NT2/D1 (cell line): ENCODE measurements around the gene POLR2M.

ENCODE experiments used
- DNase-seq: peaks from one replicate; pipeline ENCODE4 v3.0.0-alpha.2; 2011; ENCODE audit warnings: low read depth, low spot score
- H3K27me3 ChIP-seq: 2 replicates; pipeline ENCODE4 v1.6.0; 2011; ENCODE audit warnings: mild to moderate bottlenecking; ENCODE audit not compliant: insufficient read length, insufficient read depth
- H3K36me3 ChIP-seq: 2 replicates; pipeline ENCODE4 v1.6.1; 2011; ENCODE audit warnings: mild to moderate bottlenecking, low read length, mixed read lengths; ENCODE audit not compliant: insufficient read depth, insufficient read length
- H3K4me1 ChIP-seq: 2 replicates; pipeline ENCODE4 v1.5.1; 2011; ENCODE audit not compliant: insufficient read depth, insufficient read length
- H3K4me3 ChIP-seq: 2 replicates; pipeline ENCODE4 v1.5.1; 2011; ENCODE audit warnings: low read depth; ENCODE audit not compliant: insufficient read length
- H3K9ac ChIP-seq: 2 replicates; pipeline ENCODE4 v1.6.0; 2011; ENCODE audit warnings: low read depth; ENCODE audit not compliant: insufficient read length
- H3K9me3 ChIP-seq: 2 replicates; pipeline ENCODE4 v1.5.1; 2011; ENCODE audit warnings: mild to moderate bottlenecking, low read length; ENCODE audit not compliant: insufficient read depth
- SUZ12 ChIP-seq: IDR thresholded peaks from 2 replicates; pipeline ENCODE4 v1.6.1; 2011; ENCODE audit not compliant: insufficient read length, insufficient read depth; ENCODE audit errors: extremely low read depth
- YY1 ChIP-seq: IDR thresholded peaks from 2 replicates; pipeline ENCODE4 v1.6.1; 2011; ENCODE audit not compliant: insufficient read length, insufficient read depth
- ZNF274 ChIP-seq: IDR thresholded peaks from 2 replicates; pipeline ENCODE4 v1.6.1; 2011; ENCODE audit warnings: mild to moderate bottlenecking, low read depth, low read length

The POLR2M gene

GRCh38 chr15:57738734-57739237, 32.3 kb downstream of the POLR2M start:
- no peak for DNase-seq
- Histone ChIP-seq H3K9me3 (peaks cover 9% of the 10 kb centered on the region; the same call in 1 of the 2 replicates), H3K9ac (no peak overlapping the region), H3K4me1 (no peaks in the 10 kb centered on the region), H3K36me3 (no peaks in the 10 kb centered on the region), H3K27me3 (no peaks in the 10 kb centered on the region), H3K4me3 (no peak overlapping the region)
- TF ChIP-seq YY1 = no peak
- TF ChIP-seq ZNF274 = no peak
- no peak for TF ChIP-seq SUZ12

GRCh38 chr15:57740048-57740447, 33.5 kb downstream of the POLR2M start:
- TF ChIP-seq ZNF274 = no peak
- TF ChIP-seq YY1 = no peak
- no peak for TF ChIP-seq SUZ12
- Histone ChIP-seq H3K9ac (no peak overlapping the region), H3K9me3 (peaks cover 9% of the 10 kb centered on the region; the same call in 1 of the 2 replicates), H3K4me3 (no peak overlapping the region), H3K4me1 (no peaks in the 10 kb centered on the region), H3K36me3 (no peaks in the 10 kb centered on the region), H3K27me3 (no peaks in the 10 kb centered on the region)
- DNase-seq = no peak

GRCh38 chr15:57741089-57741488, 34.6 kb downstream of the POLR2M start:
- no peak for DNase-seq
- Histone ChIP-seq H3K27me3 (no peaks in the 10 kb centered on the region), H3K9ac (no peak overlapping the region), H3K36me3 (no peaks in the 10 kb centered on the region), H3K4me3 (no peak overlapping the region), H3K4me1 (no peaks in the 10 kb centered on the region), H3K9me3 (peaks cover 9% of the 10 kb centered on the region; the same call in 1 of the 2 replicates)
- TF ChIP-seq YY1 (no peak), ZNF274 (no peak), SUZ12 (no peak)

- Histone ChIP-seq H3K4me1 (peaks cover 4% of the 10 kb centered on the region), H3K27me3 (no peaks in the 10 kb centered on the region), H3K36me3 (no peaks in the 10 kb centered on the region), H3K9me3 (no peaks in the 10 kb centered on the region), H3K9ac (no peak overlapping the region), H3K4me3 (no peak overlapping the region)
- no peak for DNase-seq
- TF ChIP-seq ZNF274 (no peak), SUZ12 (no peak), YY1 (no peak)
Observed at GRCh38 chr15:57743424-57743823, 36.9 kb downstream of the POLR2M start.

GRCh38 chr15:57746786-57747185, 40.3 kb downstream of the POLR2M start:
- H3K9me3 ChIP-seq = no peaks in the 10 kb centered on the region
- no peak overlapping the region for H3K9ac ChIP-seq
- no peak overlapping the region for H3K4me3 ChIP-seq
- no peak for DNase-seq
- H3K36me3 ChIP-seq = no peaks in the 10 kb centered on the region
- no peaks in the 10 kb centered on the region for H3K27me3 ChIP-seq
- TF ChIP-seq YY1 (no peak), SUZ12 (no peak), ZNF274 (no peak)
- H3K4me1 ChIP-seq = peaks cover 7% of the 10 kb centered on the region

GRCh38 chr15:57747206-57747896, 40.8 kb downstream of the POLR2M start:
- H3K36me3 ChIP-seq = no peaks in the 10 kb centered on the region
- no peak overlapping the region for H3K4me3 ChIP-seq
- DNase-seq = no peak
- no peaks in the 10 kb centered on the region for H3K27me3 ChIP-seq
- peaks cover 7% of the 10 kb centered on the region for H3K4me1 ChIP-seq
- TF ChIP-seq ZNF274 = no peak
- TF ChIP-seq YY1 = no peak
- TF ChIP-seq SUZ12 = no peak
- no peak overlapping the region for H3K9ac ChIP-seq
- H3K9me3 ChIP-seq = no peaks in the 10 kb centered on the region

GRCh38 chr15:57751177-57751800, 44.8 kb downstream of the POLR2M start:
- DNase-seq = no peak
- Histone ChIP-seq H3K27me3 (no peaks in the 10 kb centered on the region), H3K9me3 (no peaks in the 10 kb centered on the region), H3K36me3 (no peaks in the 10 kb centered on the region), H3K9ac (no peak overlapping the region), H3K4me3 (no peak overlapping the region), H3K4me1 (peaks cover 7% of the 10 kb centered on the region)
- TF ChIP-seq SUZ12 = no peak
- TF ChIP-seq ZNF274 = no peak
- TF ChIP-seq YY1 = no peak
